Ramos (cell line): Measurements from ENCODE around the gene FAM177A1.

Source experiments
- in situ Hi-C: fragments of 300-500 bp; cut with MboI; formaldehyde crosslinking; loops from one replicate; pipeline ENCODE4 v1.14.3; 2022; ENCODE audit warnings: low sequenced_read_pairs; ENCODE audit not compliant: unreplicated experiment

Gene FAM177A1

GRCh38 chr14:35046048-35046750 is at the start of gene FAM177A1:
FAM177A1 (plus strand) TSS chr14:35046272; CDS start chr14:35046464, 192 bp downstream.
- in situ Hi-C loops, result loop anchor here (25.0 kb wide), 1 partner anchor 366 kb away; the partner anchor contains the start of gene NFKBIA

GRCh38 chr14:34997762-34998161 is 48.3 kb upstream of the FAM177A1 start:
- in situ Hi-C loops, result no loop called here

- in situ Hi-C loops, result no loop called here
These were observed 46.6 kb upstream of the FAM177A1 start for GRCh38 chr14:34999500-34999899.

- in situ Hi-C loops, result no loop called here
These were observed 44.5 kb upstream of the FAM177A1 start for GRCh38 chr14:35001621-35002020.

GRCh38 chr14:35004839-35005238 is 41.2 kb upstream of the FAM177A1 start:
- in situ Hi-C loops, result no loop called here

GRCh38 chr14:35016568-35016967 is 29.5 kb upstream of the FAM177A1 start:
- in situ Hi-C loops, result no loop called here

DNA sequence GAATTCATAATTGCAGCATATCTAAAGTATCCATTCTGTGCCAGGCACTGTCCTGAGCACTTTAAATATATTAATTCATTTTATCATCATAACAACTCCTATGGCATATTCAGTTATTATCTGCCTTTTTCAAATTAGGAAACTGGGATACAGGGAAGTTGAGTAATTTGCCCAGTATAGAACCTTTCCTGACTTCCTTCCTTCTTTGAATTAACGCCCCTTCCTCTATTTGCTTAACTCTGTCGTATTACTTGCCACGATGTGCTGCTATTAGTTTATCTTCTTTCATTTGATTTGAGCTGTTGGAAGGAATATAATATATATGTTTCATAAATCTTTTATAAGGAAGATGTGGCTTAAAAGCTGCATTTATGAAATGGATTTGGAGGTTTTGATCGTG is 25.4 kb upstream of the FAM177A1 start:
- in situ Hi-C loops, result no loop called here

GRCh38 chr14:35028435-35028834 is 17.6 kb upstream of the FAM177A1 start:
- in situ Hi-C loops, result loop anchor here (25.0 kb wide), 1 partner anchor 384 kb away; the partner anchor contains the start of gene NFKBIA

- in situ Hi-C loops, result loop anchor here (25.0 kb wide), 1 partner anchor 380 kb away; the partner anchor contains the start of gene NFKBIA
These were observed 13.5 kb upstream of the FAM177A1 start for GRCh38 chr14:35032562-35032961.

GRCh38 chr14:35034440-35034833 is 11.6 kb upstream of the FAM177A1 start:
- in situ Hi-C loops, result loop anchor here (25.0 kb wide), 1 partner anchor 378 kb away; the partner anchor contains the start of gene NFKBIA

DNA sequence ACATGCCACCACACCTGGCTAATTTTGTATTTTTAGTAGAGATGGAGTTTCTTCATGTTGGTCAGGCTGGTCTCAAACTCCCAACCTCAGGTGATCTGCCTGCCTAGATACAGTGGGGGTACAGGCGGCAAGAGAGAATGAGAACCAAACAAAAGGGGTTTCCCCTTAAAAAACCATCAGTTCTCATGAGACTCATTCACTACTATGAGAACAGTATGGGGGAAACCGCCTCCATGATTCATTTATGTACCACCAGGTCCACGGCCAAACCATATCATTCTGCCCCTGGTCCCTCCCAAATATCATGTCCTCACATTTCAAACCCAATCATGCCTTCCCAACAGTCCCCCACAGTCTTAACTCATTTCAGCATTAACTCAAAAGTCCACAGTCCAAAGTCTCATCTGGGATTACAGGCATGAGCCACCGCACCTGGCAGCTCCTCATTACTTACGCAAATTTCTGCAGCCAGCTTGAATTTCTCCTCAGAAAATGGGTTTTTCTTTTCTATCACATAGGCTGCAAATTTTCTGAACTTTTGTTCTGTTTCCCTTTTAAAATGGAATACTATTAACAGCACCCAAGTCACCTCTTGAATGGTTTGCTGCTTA is 11.0 kb upstream of the FAM177A1 start:
- in situ Hi-C loops, result loop anchor here (25.0 kb wide), 1 partner anchor 377 kb away; the partner anchor contains the start of gene NFKBIA

GRCh38 chr14:35038312-35038711 is 7.8 kb upstream of the FAM177A1 start:
- in situ Hi-C loops, result loop anchor here (25.0 kb wide), 1 partner anchor 374 kb away; the partner anchor contains the start of gene NFKBIA

GRCh38 chr14:35042632-35043031 is 3.4 kb upstream of the FAM177A1 start:
- in situ Hi-C loops, result loop anchor here (25.0 kb wide), 1 partner anchor 370 kb away; the partner anchor contains the start of gene NFKBIA

- in situ Hi-C loops, result loop anchor here (25.0 kb wide), 1 partner anchor 369 kb away; the partner anchor contains the start of gene NFKBIA
These were observed 3.0 kb upstream of the FAM177A1 start for GRCh38 chr14:35043046-35043445.

DNA sequence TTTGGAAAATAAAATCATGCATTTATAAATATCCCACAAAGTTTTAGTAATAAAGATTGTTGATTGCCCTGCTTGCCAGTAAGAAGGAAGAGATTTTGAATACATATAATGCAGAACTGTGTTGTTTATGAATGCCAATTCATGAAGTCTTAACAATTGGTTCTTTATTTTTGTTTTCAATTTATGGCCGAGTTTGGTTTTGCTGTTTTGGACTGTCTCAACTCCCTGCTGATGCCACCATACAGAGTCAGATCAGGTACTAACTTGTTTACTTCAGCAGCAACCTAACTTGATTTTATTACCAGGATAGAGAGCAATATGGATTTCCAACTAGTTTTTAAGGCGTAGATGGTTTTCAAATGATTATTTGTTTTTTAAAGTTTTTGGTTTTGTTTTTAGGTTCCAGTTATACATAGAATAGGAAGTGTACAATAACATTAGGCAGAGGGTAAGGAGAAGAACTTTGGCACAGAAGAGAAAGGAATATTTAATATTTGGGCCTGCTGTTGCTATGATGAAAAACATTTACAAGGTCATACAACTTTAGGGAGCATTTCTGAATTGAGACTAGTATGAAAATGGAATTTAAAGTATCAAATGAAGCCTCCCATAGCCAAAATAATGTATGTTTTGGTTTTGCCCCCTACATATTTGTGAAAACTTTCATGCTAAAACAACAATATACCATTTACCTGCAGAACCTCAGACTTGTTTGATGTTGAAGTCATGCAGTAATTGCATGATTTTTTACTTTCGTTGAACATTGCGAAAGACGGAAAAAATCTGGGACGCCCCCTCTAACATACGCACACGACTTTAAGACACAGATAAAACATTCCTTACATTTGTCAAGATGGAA is 904 bp upstream of the FAM177A1 start:
- in situ Hi-C loops, result loop anchor here (25.0 kb wide), 1 partner anchor 367 kb away; the partner anchor contains the start of gene NFKBIA

DNA sequence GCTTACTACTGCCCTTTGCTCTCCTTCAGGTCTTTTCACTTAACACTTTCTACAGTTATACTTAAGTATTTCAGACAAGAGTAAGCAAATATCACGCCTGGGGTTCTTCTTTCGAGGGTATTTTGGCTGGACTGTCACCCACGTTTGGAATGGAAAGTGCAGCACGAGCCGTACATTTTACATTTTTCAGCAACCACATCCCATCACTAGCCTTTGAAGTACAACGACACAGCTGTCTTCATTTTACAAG is 349 bp upstream of the FAM177A1 start:
- in situ Hi-C loops, result loop anchor here (25.0 kb wide), 1 partner anchor 367 kb away; the partner anchor contains the start of gene NFKBIA

DNA sequence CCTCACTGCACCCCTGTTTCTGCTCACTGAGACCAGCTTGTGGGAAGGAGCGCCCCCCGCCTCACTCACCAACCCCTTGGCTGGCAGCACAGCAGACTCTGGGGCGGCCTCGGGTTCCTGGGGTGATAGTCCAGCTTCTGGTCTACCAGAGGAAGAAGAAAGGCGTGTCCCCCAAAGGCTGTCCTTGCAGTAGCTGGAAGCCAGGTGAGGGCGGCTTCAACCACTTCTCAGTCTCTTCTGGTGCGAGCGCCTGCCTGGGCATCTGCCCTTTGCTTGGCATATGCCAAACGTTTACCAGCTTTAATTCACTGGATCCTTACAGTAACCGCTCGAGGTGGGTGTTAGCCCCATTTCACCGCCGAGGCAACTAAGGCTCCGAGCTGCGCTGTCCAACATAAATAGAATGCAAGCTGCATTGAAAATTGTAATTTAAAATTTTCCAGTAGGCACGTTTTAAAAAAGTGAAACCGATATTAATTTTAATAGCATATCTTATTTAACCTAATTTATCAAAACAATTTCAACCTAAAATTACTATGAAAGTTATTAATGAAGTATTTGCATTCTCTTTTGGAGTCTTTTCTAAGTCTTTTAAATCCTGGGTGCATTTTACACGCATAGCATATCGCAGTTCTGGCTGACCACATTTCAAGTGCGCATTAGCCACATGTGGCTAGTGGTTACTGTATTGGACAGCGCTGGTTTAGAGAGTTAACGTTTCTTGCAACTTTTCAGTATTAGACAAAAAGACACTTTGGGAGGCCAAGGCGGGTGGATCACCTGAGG is 872 bp downstream of the FAM177A1 start:
- in situ Hi-C loops, result loop anchor here (25.0 kb wide), 1 partner anchor 365 kb away; the partner anchor contains the start of gene NFKBIA

GRCh38 chr14:35047976-35048513 is 2.0 kb downstream of the FAM177A1 start:
- in situ Hi-C loops, result loop anchor here (25.0 kb wide), 1 partner anchor 364 kb away; the partner anchor contains the start of gene NFKBIA

DNA sequence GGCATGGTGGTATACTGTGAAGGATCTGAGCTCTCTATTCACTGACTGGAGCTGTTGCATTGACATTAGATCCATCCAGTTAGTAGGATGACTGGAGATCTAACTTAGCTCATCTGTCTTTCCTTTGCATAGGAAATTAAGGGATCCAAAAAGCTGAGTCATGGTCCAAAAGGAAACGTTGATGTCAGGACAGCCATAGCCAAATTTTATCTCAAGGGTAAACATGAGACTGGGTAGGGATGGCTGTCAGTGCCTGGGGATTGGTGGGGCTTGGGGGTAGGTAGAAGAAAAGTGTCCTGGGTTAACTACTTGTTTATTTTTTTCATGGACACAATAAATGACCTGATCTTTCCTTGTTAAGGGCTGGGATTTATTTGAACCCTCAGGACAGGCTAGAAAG is 4.6 kb downstream of the FAM177A1 start:
- in situ Hi-C loops, result no loop called here
